Bronchial epithelial cell (primary cell): ENCODE data around the gene CHN2. TPM values are rescaled to one million over a fixed set of nuclear protein-coding genes. Genes with fewer than 3 reads are reported as not detected.

Experiments used
- DNase-seq: peaks from one replicate; pipeline ENCODE4 v3.0.0-alpha.2; 2010; ENCODE audit warnings: low read depth
- FAIRE-seq: peaks from 2 replicates; lab custom pipeline; 2011; peaks lifted over from hg19 to GRCh38; lab: Jason Lieb, UNC
- H3K27me3 ChIP-seq: 2 replicates; pipeline ENCODE4 v1.5.1; 2011; ENCODE audit warnings: low read length; ENCODE audit not compliant: control insufficient read depth, insufficient read depth
- H3K36me3 ChIP-seq: 2 replicates; pipeline ENCODE4 v1.5.1; 2011; ENCODE audit warnings: low read length; ENCODE audit not compliant: control insufficient read depth, insufficient read depth
- H3K4me3 ChIP-seq: 2 replicates; pipeline ENCODE4 v1.5.1; 2011; ENCODE audit warnings: mild to moderate bottlenecking, low read depth, low read length, control low read depth
- CTCF ChIP-seq: IDR thresholded peaks from 2 replicates; pipeline ENCODE4 v1.5.1; 2011; ENCODE audit warnings: mild to moderate bottlenecking, moderate library complexity, low read length, control low read depth, inconsistent platforms; ENCODE audit not compliant: insufficient read depth, severe bottlenecking
- total RNA-seq: library from RNA; depleted of rRNA; stranded (reverse); fragments of >200 nt; gene quantifications from 2 replicates; pipeline ENCODE4 v1.2.1, GENCODE V29; 2014

Gene CHN2
- total RNA-seq, 1 donor from 2014 or later = 0.53 TPM

GRCh38 chr7:29343399-29343798, 148.8 kb downstream of the CHN2 start:
- TF ChIP-seq CTCF = no peak
- FAIRE-seq = peak; percentile 7
- Histone ChIP-seq H3K27me3 (no peaks in the 10 kb centered on the region), H3K36me3 (no peaks in the 10 kb centered on the region), H3K4me3 (no peak overlapping the region)
- DNase-seq = no peak

- peak; percentile 81 for DNase-seq
- H3K36me3 ChIP-seq = no peaks in the 10 kb centered on the region
- FAIRE-seq = no peak
- no peak overlapping the region for H3K4me3 ChIP-seq
- no peaks in the 10 kb centered on the region for H3K27me3 ChIP-seq
- TF ChIP-seq CTCF = no peak
These were observed 149.9 kb downstream of the CHN2 start for GRCh38 chr7:29344334-29344978.

GRCh38 chr7:29345590-29345989, 151.0 kb downstream of the CHN2 start:
- H3K27me3 ChIP-seq = no peaks in the 10 kb centered on the region
- FAIRE-seq = no peak
- TF ChIP-seq CTCF = peak; percentile 60
- DNase-seq = no peak
- no peaks in the 10 kb centered on the region for H3K36me3 ChIP-seq
- no peak overlapping the region for H3K4me3 ChIP-seq

GRCh38 chr7:29346231-29346978, 151.8 kb downstream of the CHN2 start:
- peak; percentile 73 for FAIRE-seq
- peak; percentile 40 for DNase-seq
- TF ChIP-seq CTCF = no peak
- Histone ChIP-seq H3K27me3 (no peaks in the 10 kb centered on the region), H3K4me3 (no peak overlapping the region), H3K36me3 (no peaks in the 10 kb centered on the region)

- no peak for TF ChIP-seq CTCF
- no peak overlapping the region for H3K4me3 ChIP-seq
- H3K27me3 ChIP-seq = no peaks in the 10 kb centered on the region
- FAIRE-seq = no peak
- no peaks in the 10 kb centered on the region for H3K36me3 ChIP-seq
- peak; percentile 79 for DNase-seq
These were observed 154.8 kb downstream of the CHN2 start for GRCh38 chr7:29349362-29349761.
